Esophagus muscularis mucosa (tissue), 4 donors: Measurements from ENCODE around the gene ZNF500. TPM values are rescaled to one million over a fixed set of nuclear protein-coding genes. Genes with fewer than 3 reads are reported as not detected.

Experiments
- DNase-seq: peaks from one replicate; pipeline ENCODE4 v3.0.0-alpha.2; 2017; ENCODE audit errors: extremely low spot score
- H3K27ac ChIP-seq, 4 donors: fragments of 200-600 bp; sonication (generic); replicated peaks in 1 of 4; 1 replicate in 3 of 4; 2 replicates in 1 of 4; pipeline ENCODE4 v1.5.1; 2016 to 2019; ENCODE audit warnings: mild to moderate bottlenecking in 1 of 4
- H3K27me3 ChIP-seq, 4 donors: fragments of 200-600 bp; sonication (generic); one replicate each; pipeline versions ENCODE4 v1.5.1 to v1.6.0; 2016 to 2019
- H3K36me3 ChIP-seq, 4 donors: fragments of 200-600 bp; sonication (generic); one replicate each; pipeline ENCODE4 v1.5.1; 2016 to 2019
- H3K4me1 ChIP-seq, 4 donors: fragments of 200-600 bp; sonication (generic); one replicate each; pipeline ENCODE4 v1.5.1; 2016 to 2019
- H3K4me3 ChIP-seq, 4 donors: fragments of 200-600 bp; sonication (generic); 1 replicate in 2 of 4; 2 replicates in 2 of 4; pipeline ENCODE4 v1.5.1; 2016 to 2019; ENCODE audit warnings: mild to moderate bottlenecking in 4 of 4, moderate library complexity in 1 of 4
- H3K9me3 ChIP-seq, 4 donors: fragments of 200-600 bp; sonication (generic); 1 replicate in 3 of 4; 2 replicates in 1 of 4; pipeline ENCODE4 v1.5.1; 2016 to 2019
- EP300 ChIP-seq: sonication (generic); formaldehyde crosslinking; IDR thresholded peaks from one replicate; pipeline ENCODE4 v1.6.1; 2017; ENCODE audit warnings: antibody characterized with exemption
- POLR2A ChIP-seq: fragments of 450-650 bp; IDR thresholded peaks from one replicate; pipeline ENCODE4 v1.6.1; 2017; ENCODE audit warnings: antibody characterized with exemption, moderate library complexity, mild to moderate bottlenecking, low read depth
- POLR2AphosphoS5 ChIP-seq, 2 donors: sonication (generic); formaldehyde crosslinking; IDR thresholded peaks; one replicate each; pipeline ENCODE4 v1.6.1; 2017; ENCODE audit warnings: antibody characterized with exemption in 2 of 2
- WGBS: methylation state at CpG from one replicate; pipeline ENCODE4 v1.1.5; 2018; 5-methylcytosine and 5-hydroxymethylcytosine counted together
- intact Hi-C: fragments of 100-400 bp; cut with DNase I; formaldehyde crosslinking; loops from one replicate; pipeline ENCODE4 v1.15.1; 2023
- total RNA-seq, 4 donors: library from RNA; depleted of rRNA; stranded (reverse); fragments of >200 nt; gene quantifications; one replicate each; pipeline versions ENCODE4 v1.1.0 to v1.2.1, GENCODE V29; 2016
- TF ChIP-seq, protein P1 (sequence below), 3 experiments: fragments of 200-600 bp in 2 of 3; fragments of 450-650 bp in 1 of 3; sonication (generic) in 2 of 3; IDR thresholded peaks; one replicate each; pipeline ENCODE4 v1.5.1; 2017 to 2019; ENCODE audit warnings: antibody characterized with exemption in 3 of 3, mild to moderate bottlenecking in 2 of 3, moderate library complexity in 1 of 3

The ZNF500 gene
- total RNA-seq, 4 donors from 2014 or later = 7.5 to 19.4 (median 13.9) TPM

DNA sequence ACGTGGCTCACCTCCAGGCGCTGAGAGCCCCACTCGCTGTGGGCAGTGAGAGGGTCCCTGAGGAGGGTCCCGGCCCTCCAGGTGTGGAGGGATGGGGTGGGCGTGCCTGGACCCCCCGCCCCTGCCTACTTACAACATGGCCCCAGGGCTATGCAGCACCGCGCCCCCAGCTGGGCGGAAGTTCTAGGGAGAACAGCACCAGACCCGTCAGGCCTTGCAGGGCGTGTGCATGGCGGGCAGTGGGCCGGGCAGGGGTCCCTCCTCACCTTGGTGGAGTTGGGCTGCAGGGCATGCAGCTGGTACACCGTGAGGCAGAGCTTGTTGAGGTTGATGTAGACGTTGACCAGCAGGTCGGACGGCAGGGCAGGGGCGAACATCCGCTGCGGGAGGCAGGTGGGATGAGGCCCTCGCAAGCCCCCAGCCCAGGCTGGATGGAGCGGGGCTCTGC lies 30.9 kb upstream of the ZNF500 start:
- Histone ChIP-seq H3K4me3 (no peak overlapping the region), H3K9me3 (no peaks in the 10 kb centered on the region), H3K27me3 (no peaks in the 10 kb centered on the region), H3K36me3 (peaks cover 9 to 54% (median 41%) of the 10 kb centered on the region in 4 donors), H3K4me1 (peaks cover 19 to 22% (median 22%) of the 10 kb centered on the region in 4 donors), H3K27ac (no peak overlapping the region)
- DNase-seq = no peak
- TF ChIP-seq POLR2AphosphoS5 (IDR thresholded peaks at IDR 0.05) (no peak), EP300 (no peak), POLR2A (no peak)
- TF ChIP-seq, protein P1, sequence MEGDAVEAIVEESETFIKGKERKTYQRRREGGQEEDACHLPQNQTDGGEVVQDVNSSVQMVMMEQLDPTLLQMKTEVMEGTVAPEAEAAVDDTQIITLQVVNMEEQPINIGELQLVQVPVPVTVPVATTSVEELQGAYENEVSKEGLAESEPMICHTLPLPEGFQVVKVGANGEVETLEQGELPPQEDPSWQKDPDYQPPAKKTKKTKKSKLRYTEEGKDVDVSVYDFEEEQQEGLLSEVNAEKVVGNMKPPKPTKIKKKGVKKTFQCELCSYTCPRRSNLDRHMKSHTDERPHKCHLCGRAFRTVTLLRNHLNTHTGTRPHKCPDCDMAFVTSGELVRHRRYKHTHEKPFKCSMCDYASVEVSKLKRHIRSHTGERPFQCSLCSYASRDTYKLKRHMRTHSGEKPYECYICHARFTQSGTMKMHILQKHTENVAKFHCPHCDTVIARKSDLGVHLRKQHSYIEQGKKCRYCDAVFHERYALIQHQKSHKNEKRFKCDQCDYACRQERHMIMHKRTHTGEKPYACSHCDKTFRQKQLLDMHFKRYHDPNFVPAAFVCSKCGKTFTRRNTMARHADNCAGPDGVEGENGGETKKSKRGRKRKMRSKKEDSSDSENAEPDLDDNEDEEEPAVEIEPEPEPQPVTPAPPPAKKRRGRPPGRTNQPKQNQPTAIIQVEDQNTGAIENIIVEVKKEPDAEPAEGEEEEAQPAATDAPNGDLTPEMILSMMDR (IDR thresholded peaks at IDR 0.05) = no peak
- WGBS = 81% methylated on average over 15 of the region's 22 CpGs
- intact Hi-C loops = no loop called here

DNA sequence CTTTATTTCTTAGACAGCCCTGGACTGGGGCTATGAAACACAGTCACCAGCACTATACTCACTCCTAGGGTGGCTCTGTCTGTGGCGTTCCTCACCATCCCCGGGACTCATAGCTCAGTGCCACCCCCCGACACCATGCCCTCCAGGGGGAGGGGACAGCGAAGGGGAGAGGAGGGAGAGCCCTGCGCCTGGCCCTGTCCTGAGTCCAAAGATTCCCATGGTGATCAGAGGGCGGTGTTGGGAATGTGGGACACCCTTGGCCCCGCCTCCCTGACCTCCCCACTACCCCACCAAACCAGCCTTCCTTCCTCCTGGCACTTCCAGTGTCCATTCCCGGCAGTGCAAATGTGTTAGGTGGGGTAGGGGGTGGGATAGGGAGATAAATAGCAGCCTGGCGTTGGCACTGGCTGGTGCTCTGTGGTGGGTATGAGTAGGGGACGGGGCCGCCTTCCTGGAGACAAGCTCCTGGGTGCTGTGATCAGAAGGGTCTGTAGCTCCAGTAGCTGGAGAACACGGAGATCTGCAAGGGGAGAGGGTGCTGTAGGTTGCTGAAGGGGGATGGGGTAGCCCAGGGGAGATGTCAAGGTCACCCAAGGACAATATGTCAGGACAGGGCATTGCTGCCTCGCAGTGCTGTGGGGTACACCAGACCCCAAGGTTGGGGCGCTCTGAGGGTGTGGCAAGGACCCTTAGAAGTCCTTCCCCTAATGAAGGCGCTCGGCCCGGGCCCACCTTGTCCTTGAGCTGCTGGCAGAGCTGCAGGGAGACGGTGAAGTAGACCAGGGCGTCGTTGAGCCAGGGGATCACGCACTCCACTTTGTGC lies 30.2 kb upstream of the ZNF500 start:
- TF ChIP-seq EP300 = no peak
- TF ChIP-seq, protein P1 (IDR thresholded peaks at IDR 0.05) = no peak
- TF ChIP-seq POLR2AphosphoS5 (IDR thresholded peaks at IDR 0.05) = no peak
- TF ChIP-seq POLR2A = no peak
- Histone ChIP-seq H3K27me3 (no peaks in the 10 kb centered on the region), H3K36me3 (peaks cover 9 to 54% (median 41%) of the 10 kb centered on the region in 4 donors), H3K27ac (no peak overlapping the region), H3K4me1 (peaks cover 19 to 22% (median 22%) of the 10 kb centered on the region in 4 donors), H3K9me3 (no peaks in the 10 kb centered on the region), H3K4me3 (no peak overlapping the region)
- WGBS = 84% methylated on average over 14 of the region's 21 CpGs
- no peak for DNase-seq
- intact Hi-C loops = no loop called here

DNA sequence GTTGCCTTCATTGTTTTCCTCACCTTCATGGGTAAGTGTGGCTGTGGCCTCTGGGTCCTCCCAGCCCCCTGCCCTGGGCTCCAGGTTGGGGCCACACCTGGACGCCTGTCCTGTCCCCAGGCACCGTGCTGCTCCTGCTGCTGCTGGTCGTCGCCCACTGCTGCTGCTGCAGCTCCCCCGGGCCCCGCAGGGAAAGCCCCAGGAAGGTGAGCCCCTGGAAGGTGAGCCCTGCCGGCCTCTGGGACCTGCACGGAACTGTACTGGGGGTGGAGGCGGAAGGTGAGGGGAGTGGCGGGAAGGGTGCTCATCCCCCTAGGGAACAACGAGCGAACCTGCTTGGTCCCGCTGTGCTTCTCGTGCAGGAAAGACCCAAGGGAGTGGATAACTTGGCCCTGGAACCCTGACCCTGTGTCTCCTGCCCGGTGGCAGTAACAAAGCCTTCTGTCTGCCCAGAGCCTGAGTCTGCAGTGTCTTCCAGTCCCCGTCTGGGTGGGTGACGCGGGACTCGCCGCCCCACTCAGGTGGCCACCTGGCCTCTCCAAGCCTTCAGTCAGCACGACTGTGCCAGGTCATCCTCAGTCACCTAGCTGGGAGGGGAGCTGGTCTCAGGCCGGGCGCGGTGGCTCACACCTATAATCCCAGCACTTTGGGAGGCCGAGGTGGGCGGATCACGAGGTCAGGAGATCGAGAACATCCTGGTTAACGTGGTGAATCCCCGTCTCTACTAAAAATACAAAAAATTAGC lies 29.0 kb upstream of the ZNF500 start:
- peaks cover 10 to 13% (median 11%) of the 10 kb centered on the region in 4 donors for H3K4me1 ChIP-seq
- no peak for DNase-seq
- TF ChIP-seq EP300 (no peak), POLR2A (no peak), POLR2AphosphoS5 (IDR thresholded peaks at IDR 0.05) (no peak)
- TF ChIP-seq, protein P1 (IDR thresholded peaks at IDR 0.05) = no peak
- H3K27ac ChIP-seq = no peak overlapping the region
- H3K4me3 ChIP-seq = no peak overlapping the region
- H3K9me3 ChIP-seq = no peaks in the 10 kb centered on the region
- H3K36me3 ChIP-seq = peaks cover 9 to 54% (median 41%) of the 10 kb centered on the region in 4 donors
- H3K27me3 ChIP-seq = no peaks in the 10 kb centered on the region
- intact Hi-C loops = no loop called here
- 93% methylated on average over 29 of the region's 30 CpGs for WGBS

DNA sequence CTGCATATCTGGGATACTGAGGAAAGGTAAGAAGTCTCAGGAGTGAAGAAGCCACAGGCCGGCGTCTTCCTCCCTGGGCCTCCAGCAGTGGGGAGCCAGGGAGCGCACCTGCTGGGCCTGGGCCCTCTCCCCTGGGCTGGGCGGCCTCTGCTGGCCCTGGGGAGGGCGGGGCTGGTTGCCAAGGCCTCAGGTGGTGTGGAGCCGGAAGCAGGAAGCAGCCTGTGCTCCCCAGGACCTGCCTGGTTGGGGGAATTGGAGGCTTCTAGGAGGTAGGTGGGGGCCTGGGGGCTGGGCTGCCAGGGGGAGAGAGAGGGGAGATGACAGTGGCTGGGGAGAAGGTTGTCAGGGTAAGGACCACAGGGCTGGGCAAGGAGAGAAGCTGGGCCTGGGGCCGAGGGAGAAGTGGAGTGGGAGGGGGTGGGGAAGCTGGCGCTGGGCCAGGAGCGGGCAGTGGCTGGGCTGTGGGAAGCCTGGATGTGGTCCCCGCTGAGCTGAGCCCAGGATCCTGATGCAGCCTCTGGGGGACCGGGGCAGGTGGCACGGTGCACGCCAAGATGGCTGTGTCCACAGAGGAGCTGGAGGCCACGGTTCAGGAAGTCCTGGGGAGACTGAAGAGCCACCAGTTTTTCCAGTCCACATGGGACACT lies 28.3 kb upstream of the ZNF500 start, which contains the start of gene SMIM22:
Gene SMIM22, plus strand, starts transcription at position 189 of the 647 bp plus-strand sequence. Its CDS starts 366 bp downstream, at position 555.
- Histone ChIP-seq H3K27ac (no peak within 1 kb of the TSS), H3K4me3 (no peak within 1 kb of the TSS), H3K36me3 (peaks cover 9 to 48% (median 40%) of the 10 kb centered on the region in 4 donors), H3K9me3 (no peaks in the 10 kb centered on the region), H3K4me1 (peaks cover 3 to 6% (median 5%) of the 10 kb centered on the region in 4 donors), H3K27me3 (no peaks in the 10 kb centered on the region)
- intact Hi-C loops = no loop called here
- TF ChIP-seq POLR2A (no peak), EP300 (no peak), POLR2AphosphoS5 (IDR thresholded peaks at IDR 0.05) (no peak)
- TF ChIP-seq, protein P1 (IDR thresholded peaks at IDR 0.05) = no peak
- WGBS = 60% methylated on average over 8 of the region's 14 CpGs
- no peak for DNase-seq
